GM13976 (cell line): Measurements from ENCODE around the gene PXK.

ENCODE experiments used
- DNase-seq: peaks from one replicate; pipeline ENCODE4 v3.0.0; 2012; ENCODE audit warnings: low spot score
- CTCF ChIP-seq: IDR thresholded peaks from 2 replicates; pipeline ENCODE4 v1.5.1; 2012; ENCODE audit warnings: borderline replicate concordance, mild to moderate bottlenecking; ENCODE audit not compliant: insufficient read depth; ENCODE audit errors: extremely low read depth, missing control alignments, control extremely low read depth
- in situ Hi-C: fragments of 300-500 bp; cut with MboI; formaldehyde crosslinking; loops from one replicate; pipeline ENCODE4 v1.12.0; 2022; ENCODE audit warnings: low sequenced_read_pairs, mixed read lengths, inconsistent platforms; ENCODE audit not compliant: unreplicated experiment

Gene PXK

DNA sequence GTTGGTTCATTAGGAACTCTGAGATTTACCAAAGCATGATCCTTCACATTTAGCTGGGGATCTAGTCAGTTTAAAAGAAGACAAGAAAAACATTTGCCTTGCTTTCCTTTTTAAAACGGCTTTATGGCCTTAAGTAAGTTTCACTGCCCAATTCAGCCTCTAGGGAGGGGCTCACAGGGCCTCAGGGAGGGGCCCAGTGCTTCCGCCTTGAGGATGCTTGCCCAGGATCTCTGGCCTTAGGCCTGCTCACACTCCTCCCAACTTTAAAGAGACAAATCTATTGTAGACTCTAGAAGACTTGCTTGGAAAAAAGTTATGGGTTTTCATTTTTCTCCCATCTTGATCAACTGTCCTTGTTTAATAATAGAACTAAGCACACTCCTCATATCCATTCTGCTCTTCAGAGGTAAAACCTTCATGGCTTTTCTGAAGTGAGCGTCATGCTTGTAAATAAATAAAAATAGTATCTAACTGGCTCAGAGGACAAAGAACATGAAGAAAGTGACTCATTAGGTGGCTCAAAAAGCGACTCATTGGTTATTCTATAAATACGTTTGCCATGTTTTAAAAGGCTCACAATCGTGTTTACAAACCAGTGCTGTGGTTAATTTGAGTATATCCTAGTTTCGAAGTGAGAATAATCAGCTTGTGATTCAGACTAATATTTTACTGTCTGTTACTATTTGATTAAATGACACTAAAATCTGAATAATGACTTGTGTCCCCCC lies 87.3 kb downstream of the PXK start:
- DNase-seq = peak; percentile 35
- in situ Hi-C loops = no loop called here
- no peak for TF ChIP-seq CTCF

DNA sequence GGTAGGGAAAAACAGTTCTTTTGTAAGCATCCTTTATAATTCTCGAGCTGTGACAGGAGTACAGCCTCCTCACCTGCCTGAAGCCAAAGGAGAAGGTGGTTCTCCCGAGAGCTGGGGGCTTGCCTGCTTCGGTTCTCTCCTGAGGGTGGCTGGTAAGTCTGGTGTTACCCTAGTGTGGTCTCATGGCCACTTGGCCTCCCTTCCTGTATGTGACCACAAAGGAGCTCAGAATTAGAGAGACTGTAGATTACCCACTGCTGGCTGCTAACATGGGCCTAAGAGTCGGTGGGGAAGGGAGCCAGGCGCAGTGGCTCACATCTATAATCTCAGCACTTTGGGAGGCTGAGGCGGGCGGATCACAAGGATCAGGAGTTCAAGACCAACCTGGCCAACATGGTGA lies 88.3 kb downstream of the PXK start:
- no peak for TF ChIP-seq CTCF
- DNase-seq = no peak
- in situ Hi-C loops = no loop called here

DNA sequence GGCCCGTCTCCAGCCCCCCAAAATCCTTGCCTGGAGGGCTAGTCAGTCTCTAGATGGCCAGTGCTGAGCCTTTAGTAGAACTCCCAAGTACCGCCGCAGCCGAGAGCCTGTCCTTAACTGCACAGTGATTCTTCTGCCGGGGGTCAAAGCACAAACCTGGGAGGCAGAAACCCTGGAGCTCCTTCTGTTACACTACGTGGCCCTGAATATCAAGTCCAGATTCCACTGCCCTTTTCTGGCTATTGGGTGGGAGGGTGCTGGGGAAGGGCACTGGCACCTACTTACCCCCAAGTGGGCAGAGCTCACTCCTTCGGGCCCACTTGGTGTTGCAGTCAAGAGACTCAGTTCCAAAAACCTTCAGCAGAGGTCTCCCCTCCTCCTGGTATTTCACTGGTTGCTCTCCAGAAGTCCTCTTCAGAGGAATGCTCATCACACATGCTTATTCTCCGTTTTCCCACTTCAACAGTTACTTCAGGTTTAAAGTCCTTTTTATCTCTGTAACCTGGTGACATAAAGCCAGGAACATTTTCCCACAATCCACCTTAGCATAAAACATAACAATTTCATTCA lies 90.1 kb downstream of the PXK start:
- no peak for DNase-seq
- TF ChIP-seq CTCF = no peak
- in situ Hi-C loops = no loop called here

- DNase-seq = no peak
- in situ Hi-C loops = no loop called here
- no peak for TF ChIP-seq CTCF
These were observed 91.9 kb downstream of the PXK start for GRCh38 chr3:58424613-58425012.

GRCh38 chr3:58425782-58426181 lies 93.1 kb downstream of the PXK start:
- TF ChIP-seq CTCF = no peak
- no peak for DNase-seq
- in situ Hi-C loops = no loop called here

GRCh38 chr3:58427661-58428361 lies 95.1 kb downstream of the PXK start:
- DNase-seq = no peak
- no peak for TF ChIP-seq CTCF
- in situ Hi-C loops = no loop called here
